Panc1 (cell line): Measurements from ENCODE around the gene HK3. TPM values are rescaled to one million over a fixed set of nuclear protein-coding genes. Genes with fewer than 3 reads are reported as not detected.

Experiments
- ATAC-seq: fragments of 200-7000 bp; cut with Tn5 transposase; 2 replicates; pipeline ENCODE4 v1.9.1; 2020; ENCODE audit warnings: mild to moderate bottlenecking, moderate library complexity
- BruUV-seq: library from RNA; stranded (reverse); fragments of 400-500 nt; replicated peaks from 2 replicates; lab custom pipeline; 2021; lab: Mats Ljungman, UMichigan
- CTCF ChIA-PET: fragments of 300-600 bp; sonication (Branson Sonifier 250); formaldehyde crosslinking; loops from one replicate; lab custom pipeline; 2022; ENCODE audit warnings: antibody characterized with exemption; lab: Charles Lee
- POLR2A ChIA-PET: fragments of 300-600 bp; sonication (Branson Sonifier 250); formaldehyde crosslinking; loops from one replicate; lab custom pipeline; 2022; ENCODE audit warnings: antibody characterized with exemption; lab: Charles Lee
- DNase-seq: peaks from one replicate; pipeline ENCODE4 v3.0.0-alpha.2; 2010; ENCODE audit warnings: low read depth, low spot score
- H3K27ac ChIP-seq: 2 replicates; pipeline ENCODE4 v1.5.1; 2011; ENCODE audit warnings: mild to moderate bottlenecking, low read length, inconsistent platforms
- H3K27me3 ChIP-seq: fragments of 200-500 bp; sonication (Bioruptor generic); 2 replicates; pipeline ENCODE4 v1.6.0; 2014; ENCODE audit warnings: low read length, inconsistent platforms; ENCODE audit not compliant: control insufficient read depth, insufficient read depth
- H3K36me3 ChIP-seq: fragments of 200-500 bp; sonication (Bioruptor generic); 2 replicates; pipeline ENCODE4 v1.5.1; 2014; ENCODE audit warnings: inconsistent platforms, mild to moderate bottlenecking, low read length, moderate library complexity; ENCODE audit not compliant: control insufficient read depth, insufficient read depth
- H3K4me1 ChIP-seq: 2 replicates; pipeline ENCODE4 v1.5.1; 2011; ENCODE audit warnings: inconsistent platforms, mild to moderate bottlenecking, low read length, moderate library complexity; ENCODE audit not compliant: control insufficient read depth, insufficient read depth
- H3K4me3 ChIP-seq, 2 experiments: 2 replicates each; pipeline ENCODE4 v1.5.1; 2011 to 2012; ENCODE audit warnings: low read depth in 2 of 2, low read length in 2 of 2, mild to moderate bottlenecking in 2 of 2, inconsistent platforms in 1 of 2, moderate library complexity in 1 of 2
- H3K9me3 ChIP-seq: fragments of 200-500 bp; sonication (Bioruptor generic); 2 replicates; pipeline ENCODE4 v1.5.1; 2014; ENCODE audit warnings: low read depth, mild to moderate bottlenecking, inconsistent platforms, low read length, moderate library complexity; ENCODE audit not compliant: control insufficient read depth, insufficient read depth
- POLR2AphosphoS5 ChIP-seq: IDR thresholded peaks from 2 replicates; pipeline ENCODE4 v1.6.1; 2012; ENCODE audit warnings: mild to moderate bottlenecking, low read depth, low read length, moderate library complexity
- SIN3A ChIP-seq: IDR thresholded peaks from 2 replicates; pipeline ENCODE4 v1.6.1; 2012; ENCODE audit warnings: low read depth, mild to moderate bottlenecking, low read length, moderate library complexity, borderline replicate concordance; ENCODE audit not compliant: insufficient read depth
- TCF7L2 ChIP-seq: IDR thresholded peaks from 2 replicates; pipeline ENCODE4 v1.6.1; 2011; ENCODE audit warnings: mild to moderate bottlenecking, low read depth, low read length, inconsistent platforms
- in situ Hi-C: cut with HindIII; loops from 2 replicates; pipeline ENCODE4 v1.10.0; 2016; ENCODE audit warnings: low sequenced_read_pairs, low pct_unique_long_range_greater_than_20kb
- intact Hi-C: fragments of 100-400 bp; cut with micrococcal nuclease; formaldehyde crosslinking; loops from one replicate; pipeline ENCODE4 v1.10.0; 2022; ENCODE audit not compliant: unreplicated experiment
- total RNA-seq: library from RNA; stranded (reverse); gene quantifications from one replicate; pipeline ENCODE4 v1.2.1, GENCODE V29; 2021; ENCODE audit not compliant: unreplicated experiment
- TF ChIP-seq, protein P1 (sequence below): fragments of 450-650 bp; IDR thresholded peaks from 2 replicates; pipeline ENCODE4 v1.5.1; 2017; ENCODE audit warnings: mild to moderate bottlenecking
- TF ChIP-seq, protein P2 (sequence below), 2 experiments: IDR thresholded peaks; 2 replicates each; pipeline ENCODE4 v1.6.1; 2011 to 2012; ENCODE audit warnings: low read depth in 2 of 2, control low read depth in 1 of 2, low read length in 1 of 2, mild to moderate bottlenecking in 1 of 2, moderate library complexity in 1 of 2; ENCODE audit not compliant: insufficient read depth in 1 of 2

The HK3 gene
- total RNA-seq, 1 experiment from 2014 or later, result not detected

DNA sequence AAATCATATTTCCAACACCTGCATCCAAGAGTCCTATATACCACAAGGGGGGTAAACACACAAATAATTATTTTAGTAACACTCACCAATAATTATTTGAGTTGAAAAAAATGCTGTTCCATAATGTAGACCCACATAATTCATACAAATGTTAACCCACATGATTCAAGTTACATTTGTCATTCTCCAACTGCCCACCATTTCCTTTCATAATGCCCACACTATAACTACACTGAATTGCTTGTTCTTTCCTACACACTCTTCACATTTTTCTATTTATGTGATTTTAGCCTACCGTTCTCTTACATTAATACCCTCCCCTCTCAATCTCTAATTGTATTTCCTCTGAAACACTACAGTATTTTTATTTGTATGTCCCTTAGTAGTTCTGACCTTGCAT, 35.9 kb upstream of the HK3 start:
- TF ChIP-seq, protein P1, sequence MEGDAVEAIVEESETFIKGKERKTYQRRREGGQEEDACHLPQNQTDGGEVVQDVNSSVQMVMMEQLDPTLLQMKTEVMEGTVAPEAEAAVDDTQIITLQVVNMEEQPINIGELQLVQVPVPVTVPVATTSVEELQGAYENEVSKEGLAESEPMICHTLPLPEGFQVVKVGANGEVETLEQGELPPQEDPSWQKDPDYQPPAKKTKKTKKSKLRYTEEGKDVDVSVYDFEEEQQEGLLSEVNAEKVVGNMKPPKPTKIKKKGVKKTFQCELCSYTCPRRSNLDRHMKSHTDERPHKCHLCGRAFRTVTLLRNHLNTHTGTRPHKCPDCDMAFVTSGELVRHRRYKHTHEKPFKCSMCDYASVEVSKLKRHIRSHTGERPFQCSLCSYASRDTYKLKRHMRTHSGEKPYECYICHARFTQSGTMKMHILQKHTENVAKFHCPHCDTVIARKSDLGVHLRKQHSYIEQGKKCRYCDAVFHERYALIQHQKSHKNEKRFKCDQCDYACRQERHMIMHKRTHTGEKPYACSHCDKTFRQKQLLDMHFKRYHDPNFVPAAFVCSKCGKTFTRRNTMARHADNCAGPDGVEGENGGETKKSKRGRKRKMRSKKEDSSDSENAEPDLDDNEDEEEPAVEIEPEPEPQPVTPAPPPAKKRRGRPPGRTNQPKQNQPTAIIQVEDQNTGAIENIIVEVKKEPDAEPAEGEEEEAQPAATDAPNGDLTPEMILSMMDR, result no peak
- no peak for TF ChIP-seq POLR2AphosphoS5
- TF ChIP-seq TCF7L2, result no peak
- TF ChIP-seq, protein P2, sequence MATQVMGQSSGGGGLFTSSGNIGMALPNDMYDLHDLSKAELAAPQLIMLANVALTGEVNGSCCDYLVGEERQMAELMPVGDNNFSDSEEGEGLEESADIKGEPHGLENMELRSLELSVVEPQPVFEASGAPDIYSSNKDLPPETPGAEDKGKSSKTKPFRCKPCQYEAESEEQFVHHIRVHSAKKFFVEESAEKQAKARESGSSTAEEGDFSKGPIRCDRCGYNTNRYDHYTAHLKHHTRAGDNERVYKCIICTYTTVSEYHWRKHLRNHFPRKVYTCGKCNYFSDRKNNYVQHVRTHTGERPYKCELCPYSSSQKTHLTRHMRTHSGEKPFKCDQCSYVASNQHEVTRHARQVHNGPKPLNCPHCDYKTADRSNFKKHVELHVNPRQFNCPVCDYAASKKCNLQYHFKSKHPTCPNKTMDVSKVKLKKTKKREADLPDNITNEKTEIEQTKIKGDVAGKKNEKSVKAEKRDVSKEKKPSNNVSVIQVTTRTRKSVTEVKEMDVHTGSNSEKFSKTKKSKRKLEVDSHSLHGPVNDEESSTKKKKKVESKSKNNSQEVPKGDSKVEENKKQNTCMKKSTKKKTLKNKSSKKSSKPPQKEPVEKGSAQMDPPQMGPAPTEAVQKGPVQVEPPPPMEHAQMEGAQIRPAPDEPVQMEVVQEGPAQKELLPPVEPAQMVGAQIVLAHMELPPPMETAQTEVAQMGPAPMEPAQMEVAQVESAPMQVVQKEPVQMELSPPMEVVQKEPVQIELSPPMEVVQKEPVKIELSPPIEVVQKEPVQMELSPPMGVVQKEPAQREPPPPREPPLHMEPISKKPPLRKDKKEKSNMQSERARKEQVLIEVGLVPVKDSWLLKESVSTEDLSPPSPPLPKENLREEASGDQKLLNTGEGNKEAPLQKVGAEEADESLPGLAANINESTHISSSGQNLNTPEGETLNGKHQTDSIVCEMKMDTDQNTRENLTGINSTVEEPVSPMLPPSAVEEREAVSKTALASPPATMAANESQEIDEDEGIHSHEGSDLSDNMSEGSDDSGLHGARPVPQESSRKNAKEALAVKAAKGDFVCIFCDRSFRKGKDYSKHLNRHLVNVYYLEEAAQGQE (IDR thresholded peaks at IDR 0.05; ENCODE audit: insufficient read depth in 1 of 2, low read depth in 2 of 2, low read length in 1 of 2), result no peak
- no peak for TF ChIP-seq SIN3A
- CTCF ChIA-PET, result no interaction called here
- peaks cover 5% of the 10 kb centered on the region; the same call in 1 of the 2 replicates for H3K36me3 ChIP-seq
- intact Hi-C loops, result no loop called here
- H3K9me3 ChIP-seq, result no peaks in the 10 kb centered on the region
- in situ Hi-C loops, result no loop called here
- H3K4me3 ChIP-seq, result no peak overlapping the region
- no peaks in the 10 kb centered on the region for H3K4me1 ChIP-seq
- no TSS peak for BruUV-seq
- ATAC-seq (no peak), DNase-seq (no peak)
- no peaks in the 10 kb centered on the region for H3K27me3 ChIP-seq
- POLR2A ChIA-PET, result no interaction called here
- no peak overlapping the region for H3K27ac ChIP-seq

DNA sequence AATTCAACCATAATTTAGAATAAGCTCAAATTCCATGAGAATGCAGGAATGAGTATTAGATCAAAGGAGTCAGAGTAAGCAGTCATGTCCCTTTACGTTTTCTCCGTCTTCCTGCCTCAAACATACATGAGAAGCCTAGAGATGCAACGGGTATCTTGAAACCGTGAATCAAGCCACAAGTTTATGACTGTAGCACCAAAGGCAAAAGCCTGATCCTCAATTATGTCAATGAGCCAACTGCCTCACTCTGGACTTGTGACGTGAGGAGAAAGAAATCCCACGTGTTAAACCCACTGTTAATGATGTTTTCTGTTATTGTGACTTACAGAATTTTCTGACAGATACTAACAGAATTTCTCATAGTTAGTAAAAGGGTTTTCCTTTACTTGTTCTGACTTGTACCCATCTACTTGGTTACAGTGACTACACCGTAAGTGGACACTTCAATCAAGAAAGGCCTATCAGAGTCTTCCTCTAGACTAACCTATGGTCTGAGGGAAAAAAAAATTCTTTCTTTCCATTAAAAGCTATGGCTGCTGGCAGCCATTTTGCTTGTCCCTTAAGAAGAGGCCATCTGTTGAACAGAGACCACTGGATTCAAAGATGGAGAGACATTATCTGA, 35.3 kb upstream of the HK3 start:
- no peak overlapping the region for H3K27ac ChIP-seq
- no peaks in the 10 kb centered on the region for H3K4me1 ChIP-seq
- no peak for DNase-seq
- BruUV-seq, result no TSS peak
- H3K9me3 ChIP-seq, result no peaks in the 10 kb centered on the region
- ATAC-seq, result no peak
- intact Hi-C loops (no loop called here), in situ Hi-C loops (no loop called here)
- no peak for TF ChIP-seq TCF7L2
- TF ChIP-seq, protein P1, result no peak
- no peak for TF ChIP-seq POLR2AphosphoS5
- TF ChIP-seq, protein P2 (IDR thresholded peaks at IDR 0.05; ENCODE audit: insufficient read depth in 1 of 2, low read depth in 2 of 2, low read length in 1 of 2), result no peak
- no peak for TF ChIP-seq SIN3A
- POLR2A ChIA-PET, result no interaction called here
- CTCF ChIA-PET, result no interaction called here
- H3K36me3 ChIP-seq, result peaks cover 4% of the 10 kb centered on the region; the same call in 1 of the 2 replicates
- H3K27me3 ChIP-seq, result no peaks in the 10 kb centered on the region
- no peak overlapping the region for H3K4me3 ChIP-seq
